C4-2B (cell line): ENCODE data around the gene LTBP1.

Source experiments
- H3K27ac ChIP-seq: fragments of 450-650 bp; 2 replicates; pipeline ENCODE4 v1.5.1; 2017
- CTCF ChIP-seq: fragments of 450-650 bp; conservative IDR thresholded peaks from 2 replicates; pipeline ENCODE4 v1.5.1; 2017; ENCODE audit warnings: mild to moderate bottlenecking
- ZFX ChIP-seq: fragments of 450-650 bp; IDR thresholded peaks from 2 replicates; pipeline ENCODE4 v1.6.1; 2017

LTBP1 gene

DNA sequence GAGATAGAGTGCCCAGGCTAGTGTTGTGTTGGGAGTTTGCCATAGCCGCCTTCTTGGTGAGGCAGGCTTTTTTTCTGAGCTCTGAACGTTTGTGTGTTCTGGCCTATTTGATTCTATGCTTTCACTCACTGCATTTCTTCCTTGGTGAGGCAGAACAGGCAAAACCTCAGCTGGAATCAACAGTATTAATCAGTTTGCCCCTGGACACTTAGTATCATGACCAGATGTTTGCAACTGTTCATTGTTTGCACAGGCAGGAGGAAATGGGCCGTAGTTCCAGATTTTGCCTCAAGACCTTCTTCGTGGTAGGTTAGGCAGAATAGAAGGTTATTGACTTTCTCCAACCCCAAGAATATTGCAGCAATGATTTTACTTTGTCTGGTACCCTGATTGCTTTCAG is 311.6 kb downstream of the LTBP1 start:
- H3K27ac ChIP-seq, result no peak overlapping the region
- no peak for TF ChIP-seq ZFX
- TF ChIP-seq CTCF, result no peak

- no peak overlapping the region for H3K27ac ChIP-seq
- TF ChIP-seq CTCF (no peak), ZFX (no peak)
Measured at GRCh38 chr2:33262097-33262496, 315.3 kb downstream of the LTBP1 start.

DNA sequence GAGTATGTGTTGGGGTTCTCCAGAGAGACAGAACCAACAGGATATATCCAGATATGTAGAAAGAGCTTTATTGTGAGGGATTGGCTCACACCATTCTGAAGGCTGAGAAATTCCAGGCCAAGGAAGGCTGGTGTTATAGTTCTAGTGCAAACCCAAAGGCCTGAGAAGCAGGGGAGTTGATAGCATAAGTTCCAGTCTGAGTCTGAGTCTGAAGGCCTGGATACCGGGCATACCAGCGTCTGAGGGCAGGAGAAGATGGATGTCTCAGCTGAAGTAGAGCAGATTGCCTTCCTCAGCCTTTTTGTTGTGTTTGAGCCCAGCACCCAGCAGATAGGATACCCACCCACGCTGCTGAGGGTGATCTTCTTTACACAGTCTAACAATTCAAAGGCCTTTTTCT is 318.0 kb downstream of the LTBP1 start:
- H3K27ac ChIP-seq, result no peak overlapping the region
- TF ChIP-seq CTCF, result no peak
- TF ChIP-seq ZFX, result no peak

DNA sequence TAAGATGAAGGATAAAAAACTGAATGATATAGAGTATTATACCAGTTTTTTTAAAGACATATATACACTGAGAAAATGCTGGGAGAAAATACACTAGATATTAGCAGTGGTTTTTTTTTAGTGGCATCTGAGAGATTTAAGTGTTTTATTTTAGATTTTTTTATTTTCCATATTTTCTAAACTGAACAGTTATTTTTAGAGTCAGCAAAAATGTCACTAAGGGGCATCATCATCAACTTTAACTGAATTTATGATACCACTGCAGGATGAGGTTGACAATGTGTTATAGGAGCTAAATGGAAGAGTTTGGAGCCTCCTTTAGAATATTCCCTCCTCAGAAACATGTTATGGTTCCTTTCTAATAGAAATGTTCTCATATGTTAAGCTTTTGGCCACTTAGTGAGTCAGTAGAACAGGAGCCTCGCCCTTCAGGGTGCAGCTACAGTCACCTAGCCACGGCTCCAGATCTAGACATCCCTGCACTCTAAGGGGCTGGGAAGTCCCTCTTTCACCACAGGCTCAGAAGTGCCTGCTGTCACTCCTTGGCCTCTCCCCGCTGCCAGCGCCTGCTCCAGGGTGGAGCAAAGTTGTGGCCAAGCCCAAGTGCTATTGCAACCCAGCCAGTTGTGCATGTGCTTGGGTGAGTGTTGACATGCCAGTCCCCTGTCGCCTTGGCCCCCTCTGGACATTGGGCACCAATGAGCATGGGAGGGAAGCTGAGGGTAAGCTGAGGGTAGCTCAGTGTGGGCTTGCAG is 319.0 kb downstream of the LTBP1 start:
- H3K27ac ChIP-seq, result no peak overlapping the region

GRCh38 chr2:33266467-33266866 is 319.7 kb downstream of the LTBP1 start:
- no peak for TF ChIP-seq ZFX
- no peak for TF ChIP-seq CTCF
- H3K27ac ChIP-seq, result no peak overlapping the region

More for the DNA sequence above, 319.0 kb downstream of the LTBP1 start:
- TF ChIP-seq ZFX (no peak), CTCF (no peak)

DNA sequence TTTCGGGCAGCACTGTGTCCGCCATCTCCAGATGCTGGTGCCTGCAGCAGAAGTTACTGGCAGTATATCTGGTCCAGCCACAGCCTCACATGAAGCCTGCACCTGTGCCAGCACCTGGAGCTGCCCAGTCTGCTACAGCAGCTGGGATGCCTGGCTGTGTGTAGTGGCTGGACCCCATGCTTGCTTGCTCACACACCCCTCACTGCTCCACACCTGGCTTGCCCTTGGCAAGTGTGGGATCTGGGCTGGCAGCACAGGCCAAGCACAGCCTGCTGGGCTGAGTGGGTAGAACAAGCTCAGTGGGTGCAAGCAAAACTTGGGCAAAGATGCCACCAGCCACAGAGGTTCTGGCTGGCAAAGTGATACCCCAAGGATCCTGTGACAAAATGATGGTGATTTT is 320.3 kb downstream of the LTBP1 start:
- TF ChIP-seq ZFX (no peak), CTCF (no peak)
- no peak overlapping the region for H3K27ac ChIP-seq

- TF ChIP-seq CTCF (no peak), ZFX (no peak)
- H3K27ac ChIP-seq, result no peak overlapping the region
Measured at GRCh38 chr2:33267756-33268155, 321.0 kb downstream of the LTBP1 start.
